Suppressor macrophage treated with lipopolysaccharide for 4 hours (primary cell): ENCODE data around the gene STK33.
A peak's percentile ranks its signal among the peaks of the same experiment; 100 is the strongest.

ENCODE experiments used
- DNase-seq: peaks from one replicate; pipeline ENCODE4 v3.0.0-alpha.2; 2020

Gene STK33

DNA sequence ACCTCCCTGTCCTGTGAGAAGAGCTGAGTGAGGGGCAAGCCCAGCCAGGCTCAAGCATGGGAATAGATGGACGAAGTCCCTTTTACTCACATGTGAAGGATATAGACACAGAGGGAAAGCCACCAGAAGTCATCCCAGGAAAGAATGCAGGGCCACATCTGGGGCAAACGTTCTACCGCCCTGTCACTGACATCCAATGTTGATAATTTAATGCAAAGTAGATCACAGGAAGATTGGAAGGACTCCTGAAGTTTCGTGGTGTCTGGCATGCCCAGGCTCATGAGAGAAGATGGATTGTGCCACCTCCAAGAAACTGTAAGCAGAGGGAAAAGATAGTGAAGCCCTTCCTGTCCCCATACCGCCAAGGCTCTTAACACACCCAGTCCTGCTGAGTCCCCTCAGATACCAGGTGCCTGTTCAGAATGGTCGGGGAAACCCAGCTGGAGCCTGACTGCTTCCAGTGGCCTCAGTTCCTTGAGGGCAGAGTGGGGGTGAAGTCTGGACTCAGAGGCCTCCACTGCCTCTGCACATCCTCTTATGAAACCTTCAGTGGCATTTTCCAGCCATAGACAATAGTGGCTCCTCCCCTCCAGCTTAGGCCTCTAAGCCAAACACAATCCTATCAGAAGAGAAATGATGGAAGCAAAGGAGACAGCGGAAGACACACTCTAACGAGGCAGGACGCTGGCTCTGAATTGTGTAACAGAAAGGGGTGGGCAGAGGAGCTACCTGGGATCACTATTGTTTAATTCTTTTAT, 7.5 kb upstream of the STK33 start:
- DNase-seq: no peak

GRCh38 chr11:8598506-8598905, 4.5 kb upstream of the STK33 start:
- DNase-seq: peak; percentile 56

DNA sequence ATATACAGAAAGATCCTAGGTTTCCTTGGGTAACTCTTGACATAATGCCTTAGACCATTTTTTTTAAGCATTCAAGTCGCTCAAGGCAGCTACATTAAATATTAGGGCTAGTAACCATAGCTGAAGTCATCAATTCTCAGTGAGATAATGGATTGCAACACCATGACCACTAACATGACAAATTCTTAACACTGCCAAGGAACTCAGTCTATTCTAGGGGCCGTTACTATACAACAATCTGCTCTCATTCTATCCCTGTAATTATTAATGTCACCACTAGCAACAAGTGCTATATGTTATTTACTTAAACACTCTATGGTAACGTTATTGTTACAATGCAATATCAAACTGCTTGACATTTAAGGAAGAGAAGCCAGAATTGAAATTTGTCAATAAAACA, 3.2 kb upstream of the STK33 start:
- DNase-seq: peak; percentile 78

- DNase-seq: no peak
Observed at GRCh38 chr11:8596504-8597046, 2.5 kb upstream of the STK33 start.

- no peak for DNase-seq
Observed at GRCh38 chr11:8593455-8593854, 573 bp downstream of the STK33 start.

GRCh38 chr11:8587915-8588314, 6.1 kb downstream of the STK33 start:
- DNase-seq: no peak

DNA sequence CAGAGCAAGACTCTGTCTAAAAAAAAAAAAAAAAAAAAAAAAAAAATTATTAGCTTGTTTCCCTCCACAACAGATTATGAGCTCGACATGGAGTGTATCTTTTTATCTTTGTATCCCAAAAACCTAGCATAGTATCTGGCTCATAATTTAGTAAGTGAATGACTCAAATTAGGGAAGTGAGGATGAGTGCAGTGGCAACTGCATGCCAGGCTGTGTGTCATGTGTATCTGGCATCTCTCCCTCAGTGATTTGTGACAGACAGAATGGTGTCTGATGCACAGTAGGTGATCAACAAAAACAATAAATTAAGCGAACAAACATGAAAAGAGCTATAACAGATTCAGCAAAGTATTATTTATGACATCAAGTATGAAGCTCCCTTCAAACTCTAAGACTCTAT, 7.2 kb downstream of the STK33 start:
- peak; percentile 48 for DNase-seq

DNA sequence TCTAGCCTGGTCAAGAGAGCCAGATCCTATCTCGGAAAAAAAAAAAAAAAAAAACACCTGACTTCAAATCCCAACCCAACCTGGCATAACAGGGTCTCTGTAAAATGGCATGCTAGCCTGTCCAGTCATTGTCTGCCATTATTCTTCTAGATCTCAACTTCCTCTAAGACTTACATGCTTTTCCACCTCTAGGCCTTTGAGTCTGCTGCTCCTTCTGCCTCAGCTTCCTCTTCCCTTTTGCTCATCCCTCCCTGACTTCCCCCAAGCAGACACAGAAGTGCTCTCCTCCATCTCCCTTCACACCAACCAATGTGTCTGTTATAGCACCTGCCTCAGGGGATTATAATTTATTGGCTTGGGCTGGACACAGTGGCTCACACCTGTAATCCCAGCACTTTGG, 7.8 kb downstream of the STK33 start:
- DNase-seq: peak; percentile 13

DNA sequence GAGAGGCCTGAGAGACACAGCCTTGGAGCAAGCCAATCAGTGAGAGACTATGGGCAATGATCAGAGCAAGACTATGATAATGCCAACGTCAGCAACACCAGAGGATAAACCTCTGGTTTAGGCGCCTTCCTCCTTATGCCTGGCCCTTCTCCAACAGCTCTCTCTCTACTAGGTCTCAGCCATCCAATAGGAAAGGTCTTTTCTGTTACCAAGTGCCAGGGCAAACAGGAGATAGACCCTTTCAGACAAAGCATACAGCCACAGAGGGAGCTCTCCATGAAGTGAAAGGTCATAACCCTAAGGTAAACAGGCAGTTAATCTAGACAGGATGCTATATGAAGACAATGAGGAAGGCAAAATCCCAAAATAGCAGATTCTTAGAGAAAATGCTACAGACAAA, 9.5 kb downstream of the STK33 start:
- DNase-seq: no peak

- DNase-seq: no peak
Observed at GRCh38 chr11:8584082-8584481, 9.9 kb downstream of the STK33 start.

- DNase-seq: no peak
Observed at GRCh38 chr11:8581300-8581699, 12.7 kb downstream of the STK33 start.

DNA sequence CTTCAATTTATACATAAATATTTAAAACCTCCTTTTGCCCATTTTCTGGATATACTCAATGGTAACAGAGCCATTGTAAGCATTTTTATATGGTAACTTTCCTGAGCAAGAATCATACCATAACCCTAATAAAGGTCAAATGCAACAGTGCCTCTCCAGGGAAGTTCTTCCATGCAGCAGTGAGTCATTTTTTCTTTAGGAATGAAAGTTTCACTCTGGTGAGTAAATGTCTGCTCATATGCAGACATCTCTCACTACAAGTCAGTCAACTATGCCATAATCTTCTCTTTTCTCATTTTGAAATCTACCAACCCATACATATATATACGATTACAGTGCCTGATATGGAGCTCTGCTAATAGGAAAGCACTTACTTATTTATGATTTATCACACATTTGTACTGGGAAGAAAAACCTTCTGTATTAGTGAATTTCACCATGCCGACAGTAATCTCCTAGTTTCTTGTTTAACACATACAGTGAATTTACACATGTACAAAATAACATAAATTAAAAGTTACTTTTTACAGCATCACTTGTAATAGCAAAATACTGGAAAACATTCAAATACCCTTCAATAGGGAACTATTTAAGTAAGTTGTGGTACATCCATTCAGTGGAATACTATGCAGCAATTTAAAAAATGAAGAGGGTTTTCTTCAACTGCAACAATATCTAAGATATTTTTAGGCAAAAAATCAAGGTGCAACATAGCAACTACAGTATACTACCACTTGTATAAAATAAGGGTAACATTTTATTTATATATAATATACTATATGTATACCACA, 16.0 kb downstream of the STK33 start:
- peak; percentile 23 for DNase-seq

DNA sequence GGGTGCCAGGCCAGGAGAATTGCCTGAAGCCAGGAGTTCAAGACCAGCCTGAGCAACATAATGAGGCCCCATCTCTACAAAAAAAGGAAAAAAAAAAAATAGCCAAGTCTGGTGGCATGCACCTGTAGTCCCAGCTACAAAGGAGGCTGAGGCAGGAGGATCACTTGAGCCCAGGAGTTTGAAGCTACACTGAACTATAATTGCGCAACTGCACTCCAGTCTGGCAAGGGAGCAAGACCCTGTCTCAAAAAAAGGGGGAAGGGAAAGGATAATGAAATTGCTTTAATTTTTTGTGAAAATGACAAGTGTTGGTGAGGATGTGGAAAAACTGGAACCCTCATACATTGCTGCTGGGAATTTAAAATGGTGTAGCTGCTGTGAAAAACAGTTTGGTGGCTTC, 19.2 kb downstream of the STK33 start:
- no peak for DNase-seq

GRCh38 chr11:8573777-8574176, 20.3 kb downstream of the STK33 start:
- no peak for DNase-seq

- no peak for DNase-seq
Observed at GRCh38 chr11:8567602-8568198, 26.3 kb downstream of the STK33 start.

GRCh38 chr11:8566613-8567210, 27.3 kb downstream of the STK33 start:
- peak; percentile 82 for DNase-seq

GRCh38 chr11:8564526-8564925, 29.5 kb downstream of the STK33 start:
- DNase-seq: no peak

DNA sequence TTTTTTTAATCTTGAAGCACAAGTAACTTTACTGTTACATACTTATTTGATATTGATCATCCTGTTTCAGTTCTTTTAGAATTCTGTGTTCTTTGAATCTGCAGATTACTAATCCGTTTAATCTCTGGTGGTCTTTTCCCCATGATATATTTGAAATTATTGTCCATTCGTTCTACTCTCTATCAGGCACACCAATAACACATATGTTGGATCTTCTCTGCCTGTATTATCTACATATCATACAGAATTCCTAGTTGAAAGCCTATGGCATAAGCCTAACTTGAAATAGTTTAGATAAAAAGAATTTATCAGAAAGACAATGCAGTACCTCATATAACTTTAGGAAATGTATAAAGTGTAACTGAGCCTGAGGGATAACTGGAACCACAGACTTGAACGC, 32.6 kb downstream of the STK33 start:
- no peak for DNase-seq

DNA sequence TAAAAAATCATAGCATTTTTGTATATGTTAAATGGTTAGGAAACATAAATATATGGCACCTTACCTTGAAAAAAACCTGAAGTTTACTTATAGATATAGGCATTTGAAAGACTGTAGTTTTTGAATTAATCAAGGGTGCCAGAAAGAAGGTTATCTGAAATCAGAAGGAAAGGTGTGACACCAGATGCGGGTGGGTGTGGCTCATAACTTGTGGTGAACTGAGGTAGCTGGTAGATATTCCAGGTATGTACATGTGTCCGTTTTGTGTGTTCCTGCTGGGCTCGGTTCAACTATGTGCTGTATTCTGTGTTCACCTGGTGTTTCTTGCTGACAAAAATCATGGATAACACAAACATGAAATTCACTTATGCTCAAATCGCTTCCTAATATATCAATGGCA, 35.6 kb downstream of the STK33 start:
- DNase-seq: no peak

DNA sequence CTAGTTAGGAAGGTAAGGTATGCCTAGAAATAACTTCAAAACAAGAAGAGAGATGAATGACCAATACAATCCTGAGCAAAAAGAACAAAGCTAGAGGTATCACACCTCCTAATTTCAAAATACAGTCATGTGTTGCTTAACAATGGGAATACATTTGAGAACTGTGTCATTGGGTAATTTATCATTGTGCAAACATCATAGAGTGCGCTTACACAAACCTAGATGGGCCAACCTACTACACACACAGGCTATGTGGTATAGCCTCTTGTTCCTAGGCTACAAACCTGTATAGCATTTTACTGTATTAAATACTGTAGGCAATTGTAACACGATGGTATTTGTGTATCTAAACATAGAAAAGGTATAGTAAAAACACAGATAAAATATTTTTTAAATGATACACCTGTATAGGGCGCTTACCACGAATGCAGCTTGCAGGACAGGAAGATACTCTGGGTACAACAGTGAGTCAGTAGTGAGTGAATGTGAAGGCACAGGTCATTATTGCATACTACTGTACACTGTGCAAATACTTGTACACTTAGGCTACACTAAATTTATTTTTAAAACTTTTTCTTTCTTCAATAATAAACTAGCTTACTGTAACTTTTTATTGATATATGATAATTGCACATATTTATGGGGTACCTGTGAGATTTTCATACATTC, 48.2 kb downstream of the STK33 start:
- DNase-seq: no peak

DNA sequence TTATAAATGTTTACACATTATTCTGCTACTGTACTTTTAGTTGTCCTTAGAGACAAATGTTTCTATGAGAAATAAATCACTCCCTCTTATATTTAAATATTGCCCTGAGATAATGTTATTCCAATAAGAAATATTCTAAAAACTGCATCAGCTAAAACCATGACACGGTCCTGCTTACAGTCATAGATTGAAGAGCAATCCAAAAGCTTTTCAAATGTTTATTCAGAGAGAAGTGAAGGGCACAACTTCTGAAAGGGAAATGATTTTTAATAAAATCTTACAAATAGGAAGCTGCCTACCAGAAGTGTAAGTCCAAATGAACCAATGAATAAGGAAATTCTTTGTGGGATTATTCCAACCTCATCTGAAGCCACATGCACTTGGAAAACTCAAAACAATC, 49.2 kb downstream of the STK33 start:
- DNase-seq: no peak

- DNase-seq: no peak
Observed at GRCh38 chr11:8543278-8543677, 50.8 kb downstream of the STK33 start.

- no peak for DNase-seq
Observed at GRCh38 chr11:8541448-8541847, 52.6 kb downstream of the STK33 start.
